22Rv1 (cell line): ENCODE data around the gene MLH3.
A peak's percentile ranks its signal among the peaks of the same experiment; 100 is the strongest.

Source experiments
- H3K27ac ChIP-seq: fragments of 450-650 bp; 2 replicates; pipeline ENCODE4 v1.5.1; 2017
- CTCF ChIP-seq: fragments of 450-650 bp; IDR thresholded peaks from 2 replicates; pipeline ENCODE4 v1.5.1; 2017; ENCODE audit warnings: mild to moderate bottlenecking
- ZFX ChIP-seq: fragments of 450-650 bp; IDR thresholded peaks from 2 replicates; pipeline ENCODE4 v1.6.1; 2017; ENCODE audit warnings: antibody characterized with exemption, borderline replicate concordance

The MLH3 gene

GRCh38 chr14:75067212-75067611 lies 15.9 kb upstream of the MLH3 start:
- H3K27ac ChIP-seq = no peak overlapping the region
- TF ChIP-seq ZFX (no peak), CTCF (no peak)

- H3K27ac ChIP-seq = no peak overlapping the region
- TF ChIP-seq CTCF = no peak
- no peak for TF ChIP-seq ZFX
Observed at GRCh38 chr14:75066691-75067090, 15.4 kb upstream of the MLH3 start.

- H3K27ac ChIP-seq = peak overlapping the region; percentile 70
- TF ChIP-seq ZFX (no peak), CTCF (no peak)
Observed at GRCh38 chr14:75064205-75064567, 12.9 kb upstream of the MLH3 start.

GRCh38 chr14:75063491-75064204 lies 12.4 kb upstream of the MLH3 start, which contains the start of gene ACYP1:
Gene ACYP1 (minus strand): TSS chr14:75064024. CDS start chr14:75063553, 471 bp downstream.
- TF ChIP-seq CTCF (no peak), ZFX (no peak)
- H3K27ac ChIP-seq = peak within 1 kb of the TSS; percentile 70

- H3K27ac ChIP-seq = peak overlapping the region; percentile 70
Observed at GRCh38 chr14:75063013-75063412, 11.7 kb upstream of the MLH3 start.

GRCh38 chr14:75060420-75060819 lies 9.2 kb upstream of the MLH3 start:
- no peak overlapping the region for H3K27ac ChIP-seq
- TF ChIP-seq ZFX (no peak), CTCF (no peak)

More at GRCh38 chr14:75063013-75063412, 11.7 kb upstream of the MLH3 start:
- TF ChIP-seq ZFX = no peak
- TF ChIP-seq CTCF = no peak

- H3K27ac ChIP-seq = no peak overlapping the region
- TF ChIP-seq CTCF = no peak
- TF ChIP-seq ZFX = no peak
Observed at GRCh38 chr14:75059642-75060041, 8.4 kb upstream of the MLH3 start.
